ENCODE measurements around the gene ALDH1L1. TPM values are rescaled to one million over a fixed set of nuclear protein-coding genes. Genes with fewer than 3 reads are reported as not detected.

The ALDH1L1 gene
- total RNA-seq, 1 donor from 2014 or later: 1.0 TPM

- Histone ChIP-seq H3K36me3 (ENCODE audit: control insufficient read depth, insufficient read depth, low read length) (no peaks in the 10 kb centered on the region), H3K4me3 (ENCODE audit: low read depth, low read length) (no peak overlapping the region), H3K27me3 (ENCODE audit: control insufficient read depth, insufficient read depth, low read length) (no peaks in the 10 kb centered on the region)
- no peak for DNase-seq (ENCODE audit: low read depth)
- TF ChIP-seq, protein P1, sequence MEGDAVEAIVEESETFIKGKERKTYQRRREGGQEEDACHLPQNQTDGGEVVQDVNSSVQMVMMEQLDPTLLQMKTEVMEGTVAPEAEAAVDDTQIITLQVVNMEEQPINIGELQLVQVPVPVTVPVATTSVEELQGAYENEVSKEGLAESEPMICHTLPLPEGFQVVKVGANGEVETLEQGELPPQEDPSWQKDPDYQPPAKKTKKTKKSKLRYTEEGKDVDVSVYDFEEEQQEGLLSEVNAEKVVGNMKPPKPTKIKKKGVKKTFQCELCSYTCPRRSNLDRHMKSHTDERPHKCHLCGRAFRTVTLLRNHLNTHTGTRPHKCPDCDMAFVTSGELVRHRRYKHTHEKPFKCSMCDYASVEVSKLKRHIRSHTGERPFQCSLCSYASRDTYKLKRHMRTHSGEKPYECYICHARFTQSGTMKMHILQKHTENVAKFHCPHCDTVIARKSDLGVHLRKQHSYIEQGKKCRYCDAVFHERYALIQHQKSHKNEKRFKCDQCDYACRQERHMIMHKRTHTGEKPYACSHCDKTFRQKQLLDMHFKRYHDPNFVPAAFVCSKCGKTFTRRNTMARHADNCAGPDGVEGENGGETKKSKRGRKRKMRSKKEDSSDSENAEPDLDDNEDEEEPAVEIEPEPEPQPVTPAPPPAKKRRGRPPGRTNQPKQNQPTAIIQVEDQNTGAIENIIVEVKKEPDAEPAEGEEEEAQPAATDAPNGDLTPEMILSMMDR (IDR thresholded peaks at IDR 0.05; ENCODE audit: insufficient read depth, low read length, poor library complexity, severe bottlenecking): no peak
These were observed 19.9 kb downstream of the ALDH1L1 start for GRCh38 chr3:126160243-126161210.

GRCh38 chr3:126159476-126159875 is 20.9 kb downstream of the ALDH1L1 start:
- TF ChIP-seq, protein P1 (IDR thresholded peaks at IDR 0.05; ENCODE audit: insufficient read depth, low read length, poor library complexity, severe bottlenecking): no peak
- H3K4me3 ChIP-seq (ENCODE audit: low read depth, low read length): no peak overlapping the region
- H3K36me3 ChIP-seq (ENCODE audit: control insufficient read depth, insufficient read depth, low read length): no peaks in the 10 kb centered on the region
- no peak for DNase-seq (ENCODE audit: low read depth)
- no peaks in the 10 kb centered on the region for H3K27me3 ChIP-seq (ENCODE audit: control insufficient read depth, insufficient read depth, low read length)

GRCh38 chr3:126158912-126159454 is 21.4 kb downstream of the ALDH1L1 start:
- Histone ChIP-seq H3K27me3 (ENCODE audit: control insufficient read depth, insufficient read depth, low read length) (no peaks in the 10 kb centered on the region), H3K4me3 (ENCODE audit: low read depth, low read length) (no peak overlapping the region), H3K36me3 (ENCODE audit: control insufficient read depth, insufficient read depth, low read length) (no peaks in the 10 kb centered on the region)
- TF ChIP-seq, protein P1 (IDR thresholded peaks at IDR 0.05; ENCODE audit: insufficient read depth, low read length, poor library complexity, severe bottlenecking): no peak
- DNase-seq (ENCODE audit: low read depth): no peak

- TF ChIP-seq, protein P1 (IDR thresholded peaks at IDR 0.05; ENCODE audit: insufficient read depth, low read length, poor library complexity, severe bottlenecking): no peak
- no peaks in the 10 kb centered on the region for H3K36me3 ChIP-seq (ENCODE audit: control insufficient read depth, insufficient read depth, low read length)
- no peak for DNase-seq (ENCODE audit: low read depth)
- H3K27me3 ChIP-seq (ENCODE audit: control insufficient read depth, insufficient read depth, low read length): no peaks in the 10 kb centered on the region
- no peak overlapping the region for H3K4me3 ChIP-seq (ENCODE audit: low read depth, low read length)
These were observed 22.1 kb downstream of the ALDH1L1 start for GRCh38 chr3:126158016-126158911.

DNA sequence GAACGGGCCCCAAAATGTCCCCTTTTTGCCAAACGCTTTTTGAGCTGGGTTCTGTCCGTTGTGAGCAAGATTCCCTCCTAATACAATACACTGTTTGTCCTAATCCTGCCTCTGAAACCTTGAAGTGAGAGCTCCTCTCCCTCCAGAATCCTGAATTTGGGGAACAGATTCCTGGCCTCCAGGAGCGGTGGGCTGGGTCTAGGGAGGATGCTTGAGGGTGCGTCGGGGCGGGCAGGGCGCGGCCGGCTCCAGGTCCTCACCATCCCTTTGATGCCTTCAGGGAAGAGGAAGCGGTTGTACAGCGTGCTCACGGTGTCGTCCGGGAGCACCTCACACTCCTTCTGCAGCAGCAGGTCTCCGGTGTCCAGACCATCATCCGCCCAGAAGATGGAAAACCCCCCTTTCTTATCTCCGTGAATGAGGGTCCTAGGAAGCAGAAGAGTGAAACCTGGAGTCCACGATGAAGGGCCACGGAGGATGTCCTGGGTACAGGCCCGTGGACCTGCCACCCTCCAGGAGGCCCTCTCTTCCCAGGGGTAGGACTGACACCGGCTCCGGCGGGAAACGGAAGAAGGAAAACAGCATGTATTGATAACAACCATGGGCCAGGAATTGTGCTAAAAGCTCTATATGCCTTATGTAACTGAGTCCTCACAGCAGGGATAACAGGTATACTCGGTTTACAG is 23.2 kb downstream of the ALDH1L1 start:
- TF ChIP-seq, protein P1 (IDR thresholded peaks at IDR 0.05; ENCODE audit: insufficient read depth, low read length, poor library complexity, severe bottlenecking): no peak
- H3K36me3 ChIP-seq (ENCODE audit: control insufficient read depth, insufficient read depth, low read length): no peaks in the 10 kb centered on the region
- no peaks in the 10 kb centered on the region for H3K27me3 ChIP-seq (ENCODE audit: control insufficient read depth, insufficient read depth, low read length)
- no peak overlapping the region for H3K4me3 ChIP-seq (ENCODE audit: low read depth, low read length)
- no peak for DNase-seq (ENCODE audit: low read depth)

All from kidney epithelial cell (primary cell).